8988T (cell line): ENCODE measurements around the gene STT3B.

Experiments
- DNase-seq: peaks from one replicate; pipeline ENCODE4 v3.0.0; 2011

STT3B gene

GRCh38 chr3:31613177-31613576, 80.5 kb downstream of the STT3B start:
- DNase-seq: no peak

GRCh38 chr3:31613654-31614053, 80.9 kb downstream of the STT3B start:
- no peak for DNase-seq

- no peak for DNase-seq
Observed at GRCh38 chr3:31614162-31614921, 81.6 kb downstream of the STT3B start.

- DNase-seq: no peak
Observed at GRCh38 chr3:31615071-31615875, 82.5 kb downstream of the STT3B start.

- no peak for DNase-seq
Observed at GRCh38 chr3:31616711-31617110, 84.0 kb downstream of the STT3B start.

- DNase-seq: no peak
Observed at GRCh38 chr3:31620656-31621055, 87.9 kb downstream of the STT3B start.

GRCh38 chr3:31621314-31621713, 88.6 kb downstream of the STT3B start:
- no peak for DNase-seq

GRCh38 chr3:31622636-31623288, 90.0 kb downstream of the STT3B start:
- DNase-seq: no peak

GRCh38 chr3:31624083-31624709, 91.5 kb downstream of the STT3B start:
- DNase-seq: no peak

GRCh38 chr3:31625358-31625757, 92.6 kb downstream of the STT3B start:
- DNase-seq: no peak

- no peak for DNase-seq
Observed at GRCh38 chr3:31629054-31629453, 96.3 kb downstream of the STT3B start.

GRCh38 chr3:31634476-31634875, 101.8 kb downstream of the STT3B start:
- DNase-seq: no peak

GRCh38 chr3:31635545-31635944, 102.8 kb downstream of the STT3B start:
- no peak for DNase-seq

- DNase-seq: no peak
Observed at GRCh38 chr3:31636049-31636448, 103.3 kb downstream of the STT3B start.

GRCh38 chr3:31636694-31637442, 104.1 kb downstream of the STT3B start:
- DNase-seq: no peak

GRCh38 chr3:31639828-31640227, 107.1 kb downstream of the STT3B start:
- DNase-seq: no peak

- DNase-seq: no peak
Observed at GRCh38 chr3:31645256-31645655, 112.5 kb downstream of the STT3B start.

- no peak for DNase-seq
Observed at GRCh38 chr3:31648286-31648968, 115.7 kb downstream of the STT3B start.

- no peak for DNase-seq
Observed at GRCh38 chr3:31652296-31652695, 119.6 kb downstream of the STT3B start.

- no peak for DNase-seq
Observed at GRCh38 chr3:31653464-31653863, 120.7 kb downstream of the STT3B start.

GRCh38 chr3:31654998-31655397, 122.3 kb downstream of the STT3B start:
- no peak for DNase-seq

- no peak for DNase-seq
Observed at GRCh38 chr3:31659246-31659645, 126.5 kb downstream of the STT3B start.
